WTC11 (cell line): ENCODE data around the gene RANBP10. TPM values are rescaled to one million over a fixed set of nuclear protein-coding genes. Genes with fewer than 3 reads are reported as not detected.
"Not testable (repeated sequence)": the region's sequence is repeated elsewhere in the genome, so short reads cannot be mapped to it uniquely, and the experiment has no call there.

Experiments
- ATAC-seq: fragments of 200-7000 bp; cut with Tn5 transposase; 2 replicates; pipeline ENCODE4 v1.10.0; 2021; ENCODE audit warnings: mild to moderate bottlenecking, moderate library complexity
- CTCF ChIA-PET: fragments of 300-600 bp; sonication (Branson Sonifier 250); formaldehyde crosslinking; loops from one replicate; lab custom pipeline; 2021; ENCODE audit warnings: antibody characterized with exemption; lab: Charles Lee
- POLR2A ChIA-PET: fragments of 350-600 bp; sonication (Branson Sonifier 250); formaldehyde crosslinking; loops from one replicate; lab custom pipeline; 2021; ENCODE audit warnings: antibody characterized with exemption; lab: Charles Lee
- DNase-seq: peaks from one replicate; pipeline ENCODE4 v3.0.0; 2021; ENCODE audit warnings: low spot score
- H3K27ac Mint-ChIP-seq: 2 replicates; pipeline ENCODE4 v1.8.0; 2021; ENCODE audit warnings: mixed read lengths
- H3K27me3 Mint-ChIP-seq: 2 replicates; pipeline ENCODE4 v1.8.0; 2021; ENCODE audit warnings: low read depth, mild to moderate bottlenecking, moderate library complexity, mixed read lengths
- H3K36me3 Mint-ChIP-seq: 2 replicates; pipeline ENCODE4 v1.8.0; 2021; ENCODE audit warnings: mixed read lengths
- H3K4me1 Mint-ChIP-seq: 2 replicates; pipeline ENCODE4 v1.8.0; 2022; ENCODE audit warnings: mixed read lengths
- H3K4me3 Mint-ChIP-seq: 2 replicates; pipeline ENCODE4 v1.8.0; 2021; ENCODE audit warnings: mild to moderate bottlenecking, moderate library complexity, mixed read lengths
- H3K9me3 Mint-ChIP-seq: 2 replicates; pipeline ENCODE4 v1.8.0; 2021; ENCODE audit warnings: mixed read lengths
- ESRRA ChIP-seq: sonication (generic); formaldehyde crosslinking; IDR thresholded peaks from 2 replicates; pipeline ENCODE4 v1.8.1; 2022; ENCODE audit warnings: mild to moderate bottlenecking, missing genetic modification reagents, borderline replicate concordance
- TEAD4 ChIP-seq: sonication (generic); formaldehyde crosslinking; IDR thresholded peaks from 2 replicates; pipeline ENCODE4 v1.8.0; 2022; ENCODE audit warnings: mild to moderate bottlenecking, missing genetic modification reagents
- total RNA-seq: library from RNA; stranded (reverse); gene quantifications from 3 replicates; pipeline ENCODE4 v1.2.3, GENCODE V29; 2021
- TF ChIP-seq, protein P1 (sequence below): sonication (generic); formaldehyde crosslinking; IDR thresholded peaks from 2 replicates; pipeline ENCODE4 v1.8.1; 2023; ENCODE audit warnings: mild to moderate bottlenecking, missing genetic modification reagents, borderline replicate concordance
- TF ChIP-seq, protein P2 (sequence below): sonication (generic); formaldehyde crosslinking; conservative IDR thresholded peaks from 2 replicates; pipeline ENCODE4 v1.8.1; 2023; ENCODE audit warnings: mild to moderate bottlenecking, low read depth, missing genetic modification reagents, moderate library complexity
- TF ChIP-seq, protein P3 (sequence below): sonication (generic); formaldehyde crosslinking; IDR thresholded peaks from 2 replicates; pipeline ENCODE4 v1.8.1; 2023; ENCODE audit warnings: mild to moderate bottlenecking, missing genetic modification reagents
- TF ChIP-seq, protein P4 (sequence below): sonication (generic); formaldehyde crosslinking; IDR thresholded peaks from 2 replicates; pipeline ENCODE4 v1.8.1; 2023; ENCODE audit warnings: mild to moderate bottlenecking, missing genetic modification reagents

The RANBP10 gene
- total RNA-seq, 1 experiment from 2014 or later: 14.0 TPM

DNA sequence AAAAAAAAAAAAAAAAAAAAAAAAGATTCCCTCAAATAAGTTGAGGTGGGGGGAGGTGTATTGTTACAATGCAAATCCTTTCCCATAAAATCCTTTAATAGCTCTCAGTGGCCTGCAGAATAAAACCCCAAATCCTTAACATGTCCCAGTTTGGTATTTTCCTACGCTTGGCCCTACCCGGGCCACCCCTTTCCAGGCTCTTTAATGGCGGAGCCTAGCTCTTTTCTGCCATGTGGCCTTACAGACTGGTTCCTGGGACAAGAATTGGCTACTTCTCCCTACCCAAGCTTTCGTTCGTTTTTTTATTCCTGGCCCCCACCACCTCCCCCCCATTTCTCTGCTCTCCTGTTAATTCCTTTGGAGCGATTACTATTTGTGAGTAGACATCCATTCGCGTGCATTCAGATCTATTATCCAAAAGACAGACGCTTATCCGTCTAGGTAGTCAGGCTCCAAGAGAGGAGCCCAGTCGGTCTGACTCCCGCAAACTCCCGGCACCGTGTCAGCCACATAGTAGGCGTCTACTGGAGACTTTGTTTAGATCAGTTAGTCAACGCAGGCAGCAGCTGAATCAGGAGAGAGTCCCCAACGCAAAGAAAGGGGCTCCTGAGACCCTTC is 34.9 kb upstream of the RANBP10 start:
- TF ChIP-seq, protein P1, sequence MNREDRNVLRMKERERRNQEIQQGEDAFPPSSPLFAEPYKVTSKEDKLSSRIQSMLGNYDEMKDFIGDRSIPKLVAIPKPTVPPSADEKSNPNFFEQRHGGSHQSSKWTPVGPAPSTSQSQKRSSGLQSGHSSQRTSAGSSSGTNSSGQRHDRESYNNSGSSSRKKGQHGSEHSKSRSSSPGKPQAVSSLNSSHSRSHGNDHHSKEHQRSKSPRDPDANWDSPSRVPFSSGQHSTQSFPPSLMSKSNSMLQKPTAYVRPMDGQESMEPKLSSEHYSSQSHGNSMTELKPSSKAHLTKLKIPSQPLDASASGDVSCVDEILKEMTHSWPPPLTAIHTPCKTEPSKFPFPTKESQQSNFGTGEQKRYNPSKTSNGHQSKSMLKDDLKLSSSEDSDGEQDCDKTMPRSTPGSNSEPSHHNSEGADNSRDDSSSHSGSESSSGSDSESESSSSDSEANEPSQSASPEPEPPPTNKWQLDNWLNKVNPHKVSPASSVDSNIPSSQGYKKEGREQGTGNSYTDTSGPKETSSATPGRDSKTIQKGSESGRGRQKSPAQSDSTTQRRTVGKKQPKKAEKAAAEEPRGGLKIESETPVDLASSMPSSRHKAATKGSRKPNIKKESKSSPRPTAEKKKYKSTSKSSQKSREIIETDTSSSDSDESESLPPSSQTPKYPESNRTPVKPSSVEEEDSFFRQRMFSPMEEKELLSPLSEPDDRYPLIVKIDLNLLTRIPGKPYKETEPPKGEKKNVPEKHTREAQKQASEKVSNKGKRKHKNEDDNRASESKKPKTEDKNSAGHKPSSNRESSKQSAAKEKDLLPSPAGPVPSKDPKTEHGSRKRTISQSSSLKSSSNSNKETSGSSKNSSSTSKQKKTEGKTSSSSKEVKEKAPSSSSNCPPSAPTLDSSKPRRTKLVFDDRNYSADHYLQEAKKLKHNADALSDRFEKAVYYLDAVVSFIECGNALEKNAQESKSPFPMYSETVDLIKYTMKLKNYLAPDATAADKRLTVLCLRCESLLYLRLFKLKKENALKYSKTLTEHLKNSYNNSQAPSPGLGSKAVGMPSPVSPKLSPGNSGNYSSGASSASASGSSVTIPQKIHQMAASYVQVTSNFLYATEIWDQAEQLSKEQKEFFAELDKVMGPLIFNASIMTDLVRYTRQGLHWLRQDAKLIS (CRISPR knock-in tag): 0 out of 2 replicates have a peak, but pooled peaks have one; percentile 29
- TF ChIP-seq, protein P2, sequence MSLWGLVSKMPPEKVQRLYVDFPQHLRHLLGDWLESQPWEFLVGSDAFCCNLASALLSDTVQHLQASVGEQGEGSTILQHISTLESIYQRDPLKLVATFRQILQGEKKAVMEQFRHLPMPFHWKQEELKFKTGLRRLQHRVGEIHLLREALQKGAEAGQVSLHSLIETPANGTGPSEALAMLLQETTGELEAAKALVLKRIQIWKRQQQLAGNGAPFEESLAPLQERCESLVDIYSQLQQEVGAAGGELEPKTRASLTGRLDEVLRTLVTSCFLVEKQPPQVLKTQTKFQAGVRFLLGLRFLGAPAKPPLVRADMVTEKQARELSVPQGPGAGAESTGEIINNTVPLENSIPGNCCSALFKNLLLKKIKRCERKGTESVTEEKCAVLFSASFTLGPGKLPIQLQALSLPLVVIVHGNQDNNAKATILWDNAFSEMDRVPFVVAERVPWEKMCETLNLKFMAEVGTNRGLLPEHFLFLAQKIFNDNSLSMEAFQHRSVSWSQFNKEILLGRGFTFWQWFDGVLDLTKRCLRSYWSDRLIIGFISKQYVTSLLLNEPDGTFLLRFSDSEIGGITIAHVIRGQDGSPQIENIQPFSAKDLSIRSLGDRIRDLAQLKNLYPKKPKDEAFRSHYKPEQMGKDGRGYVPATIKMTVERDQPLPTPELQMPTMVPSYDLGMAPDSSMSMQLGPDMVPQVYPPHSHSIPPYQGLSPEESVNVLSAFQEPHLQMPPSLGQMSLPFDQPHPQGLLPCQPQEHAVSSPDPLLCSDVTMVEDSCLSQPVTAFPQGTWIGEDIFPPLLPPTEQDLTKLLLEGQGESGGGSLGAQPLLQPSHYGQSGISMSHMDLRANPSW: no peak
- TF ChIP-seq, all 79 proteins: peak for 1
- Mint-ChIP-seq H3K36me3 (no peaks in the 10 kb centered on the region), H3K9me3 (no peaks in the 10 kb centered on the region), H3K4me3 (peak overlapping the region; percentile 93), H3K27ac (peak overlapping the region; percentile 97), H3K27me3 (no peaks in the 10 kb centered on the region), H3K4me1 (peaks cover 40% of the 10 kb centered on the region)
- CTCF ChIA-PET: interaction anchor here (0.5 to 3.2 kb wide), 9 partner anchors 12 to 400 kb away, joined by 3 to 49 read pairs (median 4); partner anchors contain the start of genes NRN1L, RANBP10 and TSNAXIP1
- ATAC-seq (peak; percentile 3), DNase-seq (no peak)
- POLR2A ChIA-PET: interaction anchor here (0.6 to 1.5 kb wide), 4 partner anchors 9 to 602 kb away, joined by 3 to 5 read pairs (median 3); partner anchors contain the start of gene NRN1L

DNA sequence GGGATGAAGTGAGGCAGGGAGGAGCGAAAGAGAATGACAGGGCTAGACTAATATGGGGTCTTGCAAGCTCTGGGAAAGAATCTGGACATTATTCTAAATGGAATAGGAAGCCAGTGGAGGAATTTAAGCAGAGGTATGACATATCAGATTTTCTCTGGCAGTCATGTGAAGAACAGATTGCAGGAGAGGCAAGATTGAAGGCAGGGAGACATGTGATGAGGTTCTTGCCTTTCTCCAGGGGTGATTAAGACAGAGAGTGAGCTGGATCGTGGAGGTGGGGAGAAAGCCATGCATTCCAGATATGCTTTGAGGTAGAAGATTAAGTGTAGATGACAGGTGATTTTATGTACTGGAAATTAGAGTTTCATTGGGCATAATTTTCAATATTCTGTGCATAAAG is 31.5 kb upstream of the RANBP10 start:
- no peak for ATAC-seq
- no peak for DNase-seq
- Mint-ChIP-seq H3K27me3 (no peaks in the 10 kb centered on the region; the same call in 1 of the 2 replicates), H3K27ac (no peak overlapping the region), H3K4me3 (no peak overlapping the region), H3K4me1 (peaks cover 15% of the 10 kb centered on the region), H3K9me3 (no peaks in the 10 kb centered on the region), H3K36me3 (no peaks in the 10 kb centered on the region)
- TF ChIP-seq, protein P3, sequence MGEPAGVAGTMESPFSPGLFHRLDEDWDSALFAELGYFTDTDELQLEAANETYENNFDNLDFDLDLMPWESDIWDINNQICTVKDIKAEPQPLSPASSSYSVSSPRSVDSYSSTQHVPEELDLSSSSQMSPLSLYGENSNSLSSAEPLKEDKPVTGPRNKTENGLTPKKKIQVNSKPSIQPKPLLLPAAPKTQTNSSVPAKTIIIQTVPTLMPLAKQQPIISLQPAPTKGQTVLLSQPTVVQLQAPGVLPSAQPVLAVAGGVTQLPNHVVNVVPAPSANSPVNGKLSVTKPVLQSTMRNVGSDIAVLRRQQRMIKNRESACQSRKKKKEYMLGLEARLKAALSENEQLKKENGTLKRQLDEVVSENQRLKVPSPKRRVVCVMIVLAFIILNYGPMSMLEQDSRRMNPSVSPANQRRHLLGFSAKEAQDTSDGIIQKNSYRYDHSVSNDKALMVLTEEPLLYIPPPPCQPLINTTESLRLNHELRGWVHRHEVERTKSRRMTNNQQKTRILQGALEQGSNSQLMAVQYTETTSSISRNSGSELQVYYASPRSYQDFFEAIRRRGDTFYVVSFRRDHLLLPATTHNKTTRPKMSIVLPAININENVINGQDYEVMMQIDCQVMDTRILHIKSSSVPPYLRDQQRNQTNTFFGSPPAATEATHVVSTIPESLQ: no peak
- TF ChIP-seq, protein P1 (CRISPR knock-in tag): no peak
- TF ChIP-seq, protein P4, sequence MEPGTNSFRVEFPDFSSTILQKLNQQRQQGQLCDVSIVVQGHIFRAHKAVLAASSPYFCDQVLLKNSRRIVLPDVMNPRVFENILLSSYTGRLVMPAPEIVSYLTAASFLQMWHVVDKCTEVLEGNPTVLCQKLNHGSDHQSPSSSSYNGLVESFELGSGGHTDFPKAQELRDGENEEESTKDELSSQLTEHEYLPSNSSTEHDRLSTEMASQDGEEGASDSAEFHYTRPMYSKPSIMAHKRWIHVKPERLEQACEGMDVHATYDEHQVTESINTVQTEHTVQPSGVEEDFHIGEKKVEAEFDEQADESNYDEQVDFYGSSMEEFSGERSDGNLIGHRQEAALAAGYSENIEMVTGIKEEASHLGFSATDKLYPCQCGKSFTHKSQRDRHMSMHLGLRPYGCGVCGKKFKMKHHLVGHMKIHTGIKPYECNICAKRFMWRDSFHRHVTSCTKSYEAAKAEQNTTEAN: no peak
- TF ChIP-seq TEAD4 (CRISPR knock-in tag): no peak
- TF ChIP-seq ESRRA: no peak
- ChIA-PET POLR2A (no interaction called here), CTCF (interaction anchor here (0.6 to 2.6 kb wide), 3 partner anchors 8 to 207 kb away, joined by 3 to 5 read pairs (median 4); partner anchors contain the start of gene NUTF2)

DNA sequence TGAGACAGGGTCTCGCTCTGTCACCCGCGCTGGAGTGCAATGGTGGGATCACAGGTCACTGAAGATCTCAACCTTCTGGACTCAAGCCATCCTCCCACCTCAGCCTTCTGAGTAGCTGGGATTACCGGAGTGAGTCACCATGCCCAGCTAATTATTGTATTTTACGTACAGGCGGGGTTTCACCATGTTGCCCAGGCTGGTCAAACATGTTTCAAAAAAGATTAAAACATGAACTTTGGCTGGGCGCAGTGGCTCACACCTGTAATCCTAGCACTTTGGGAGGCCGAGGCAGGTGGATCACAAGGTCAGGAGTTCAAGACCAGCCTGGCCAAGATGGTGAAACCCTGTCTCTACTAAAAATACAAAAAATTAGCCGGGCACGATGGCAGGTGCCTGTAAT is 30.8 kb upstream of the RANBP10 start:
- H3K4me3 Mint-ChIP-seq, H3K36me3 Mint-ChIP-seq, POLR2A ChIA-PET, H3K9me3 Mint-ChIP-seq, DNase-seq, H3K27ac Mint-ChIP-seq, ATAC-seq, H3K27me3 Mint-ChIP-seq: not testable (repeated sequence)
- CTCF ChIA-PET: interaction anchor here (0.6 to 2.6 kb wide), 4 partner anchors 9 to 528 kb away, joined by 3 to 5 read pairs (median 4); partner anchors contain the start of gene NUTF2
- peaks cover 19% of the 10 kb centered on the region for H3K4me1 Mint-ChIP-seq
